Transverse colon (tissue), 4 donors: Measurements from ENCODE around the gene MXI1.

Experiments used
- EP300 ChIP-seq: sonication (generic); formaldehyde crosslinking; IDR thresholded peaks from one replicate; pipeline ENCODE4 v1.6.1; 2017; ENCODE audit warnings: antibody characterized with exemption, low read depth
- POLR2A ChIP-seq: fragments of 450-650 bp; IDR thresholded peaks from one replicate; pipeline ENCODE4 v1.6.1; 2016; ENCODE audit warnings: antibody characterized with exemption, mild to moderate bottlenecking, moderate library complexity
- POLR2AphosphoS5 ChIP-seq, 3 donors: sonication (generic); formaldehyde crosslinking; IDR thresholded peaks; one replicate each; pipeline ENCODE4 v1.6.1; 2016; ENCODE audit warnings: antibody characterized with exemption in 3 of 3
- TF ChIP-seq, protein P1 (sequence below), 5 experiments: fragments of 200-600 bp in 3 of 5; fragments of 450-650 bp in 2 of 5; sonication (generic) in 3 of 5; IDR thresholded peaks; 1 replicate in 2 of 5; 2 replicates in 3 of 5; pipeline ENCODE4 v1.5.1; 2016 to 2017; ENCODE audit warnings: antibody characterized with exemption in 5 of 5, inconsistent platforms in 3 of 5, mild to moderate bottlenecking in 2 of 5, moderate library complexity in 1 of 5

DNA sequence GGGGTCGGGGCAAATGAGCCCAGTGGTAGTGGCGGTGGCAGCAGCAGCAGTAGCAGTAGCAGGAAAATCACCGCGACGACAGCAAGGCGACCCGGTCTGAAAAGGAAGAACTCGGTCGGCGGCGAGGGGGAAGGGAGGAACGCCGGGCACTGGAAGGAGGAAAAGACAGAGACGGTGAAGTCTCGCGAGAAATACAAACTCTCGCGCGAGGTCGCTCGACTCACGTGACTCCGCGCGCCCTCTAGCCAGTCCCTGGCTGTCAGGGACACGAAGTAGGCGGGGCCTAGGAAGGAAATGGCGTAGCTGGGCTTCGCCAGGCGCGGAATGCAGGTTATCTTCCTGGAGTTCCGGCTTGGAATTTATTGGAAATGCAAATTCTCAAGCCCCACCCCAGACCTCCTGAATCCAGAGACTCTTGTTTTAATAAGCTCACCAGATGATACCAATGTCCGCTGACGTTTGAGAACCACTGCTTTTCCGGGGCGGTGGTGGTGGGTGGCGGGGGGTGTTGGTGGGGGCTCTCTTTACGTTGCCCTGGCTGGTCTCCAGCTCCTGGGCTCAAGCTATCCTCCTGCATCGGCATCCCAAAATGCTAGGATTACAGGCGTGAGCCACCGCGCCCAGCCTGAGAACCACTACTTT, 97.5 kb downstream of the MXI1 start, which contains the start of gene SMNDC1:
- TF ChIP-seq EP300 (no peak), POLR2AphosphoS5 (IDR thresholded peaks at IDR 0.05) (peak; percentile 86 to 92 (median 89)), POLR2A (peak; percentile 81)
- TF ChIP-seq, protein P1, sequence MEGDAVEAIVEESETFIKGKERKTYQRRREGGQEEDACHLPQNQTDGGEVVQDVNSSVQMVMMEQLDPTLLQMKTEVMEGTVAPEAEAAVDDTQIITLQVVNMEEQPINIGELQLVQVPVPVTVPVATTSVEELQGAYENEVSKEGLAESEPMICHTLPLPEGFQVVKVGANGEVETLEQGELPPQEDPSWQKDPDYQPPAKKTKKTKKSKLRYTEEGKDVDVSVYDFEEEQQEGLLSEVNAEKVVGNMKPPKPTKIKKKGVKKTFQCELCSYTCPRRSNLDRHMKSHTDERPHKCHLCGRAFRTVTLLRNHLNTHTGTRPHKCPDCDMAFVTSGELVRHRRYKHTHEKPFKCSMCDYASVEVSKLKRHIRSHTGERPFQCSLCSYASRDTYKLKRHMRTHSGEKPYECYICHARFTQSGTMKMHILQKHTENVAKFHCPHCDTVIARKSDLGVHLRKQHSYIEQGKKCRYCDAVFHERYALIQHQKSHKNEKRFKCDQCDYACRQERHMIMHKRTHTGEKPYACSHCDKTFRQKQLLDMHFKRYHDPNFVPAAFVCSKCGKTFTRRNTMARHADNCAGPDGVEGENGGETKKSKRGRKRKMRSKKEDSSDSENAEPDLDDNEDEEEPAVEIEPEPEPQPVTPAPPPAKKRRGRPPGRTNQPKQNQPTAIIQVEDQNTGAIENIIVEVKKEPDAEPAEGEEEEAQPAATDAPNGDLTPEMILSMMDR (IDR thresholded peaks at IDR 0.05): no peak
